GM19099 (cell line): ENCODE data around the gene LPP.

Source experiments
- POLR2A ChIP-seq: IDR thresholded peaks from 3 replicates; pipeline ENCODE4 v1.6.1; 2011; ENCODE audit warnings: low read depth; ENCODE audit not compliant: insufficient read length; ENCODE audit errors: extremely low read depth

LPP gene

DNA sequence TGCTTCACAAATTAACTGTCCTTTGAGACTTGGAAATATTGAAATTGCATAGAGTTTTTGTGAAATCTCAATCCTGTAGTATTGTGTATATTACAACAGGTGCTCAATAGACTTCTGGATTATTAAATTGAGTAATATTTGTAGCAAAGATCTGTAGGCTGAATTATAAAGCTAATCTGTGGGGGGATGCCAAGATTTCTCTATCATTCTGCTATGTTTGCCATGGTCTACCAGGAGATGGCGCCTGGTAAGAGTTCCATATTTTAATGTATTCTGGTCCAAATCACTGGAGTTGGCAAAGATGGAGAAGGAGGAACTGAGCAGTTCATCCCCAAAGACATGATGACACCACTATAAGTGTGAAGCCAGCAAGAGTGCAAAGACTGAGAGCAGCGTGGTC lies 676.9 kb downstream of the LPP start:
- TF ChIP-seq POLR2A: no peak

DNA sequence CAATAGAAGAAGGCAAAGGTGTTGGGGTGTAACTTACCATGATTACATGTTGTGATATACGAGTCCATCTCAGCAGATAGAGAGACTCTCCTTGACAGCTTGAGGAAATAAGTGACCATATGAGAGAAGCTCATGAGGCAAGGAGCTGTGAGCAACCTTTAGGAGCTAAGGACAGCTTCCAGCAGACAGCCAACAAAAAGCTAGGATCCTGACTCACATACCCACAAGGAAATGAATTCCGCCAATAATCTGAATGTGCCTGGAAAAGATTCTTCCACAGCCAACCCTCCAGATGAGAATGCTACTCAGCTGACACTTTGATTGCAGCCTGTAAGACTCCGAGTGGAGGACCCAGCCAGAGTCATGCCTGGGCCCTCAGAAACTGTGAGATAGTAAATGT lies 678.2 kb downstream of the LPP start:
- no peak for TF ChIP-seq POLR2A

DNA sequence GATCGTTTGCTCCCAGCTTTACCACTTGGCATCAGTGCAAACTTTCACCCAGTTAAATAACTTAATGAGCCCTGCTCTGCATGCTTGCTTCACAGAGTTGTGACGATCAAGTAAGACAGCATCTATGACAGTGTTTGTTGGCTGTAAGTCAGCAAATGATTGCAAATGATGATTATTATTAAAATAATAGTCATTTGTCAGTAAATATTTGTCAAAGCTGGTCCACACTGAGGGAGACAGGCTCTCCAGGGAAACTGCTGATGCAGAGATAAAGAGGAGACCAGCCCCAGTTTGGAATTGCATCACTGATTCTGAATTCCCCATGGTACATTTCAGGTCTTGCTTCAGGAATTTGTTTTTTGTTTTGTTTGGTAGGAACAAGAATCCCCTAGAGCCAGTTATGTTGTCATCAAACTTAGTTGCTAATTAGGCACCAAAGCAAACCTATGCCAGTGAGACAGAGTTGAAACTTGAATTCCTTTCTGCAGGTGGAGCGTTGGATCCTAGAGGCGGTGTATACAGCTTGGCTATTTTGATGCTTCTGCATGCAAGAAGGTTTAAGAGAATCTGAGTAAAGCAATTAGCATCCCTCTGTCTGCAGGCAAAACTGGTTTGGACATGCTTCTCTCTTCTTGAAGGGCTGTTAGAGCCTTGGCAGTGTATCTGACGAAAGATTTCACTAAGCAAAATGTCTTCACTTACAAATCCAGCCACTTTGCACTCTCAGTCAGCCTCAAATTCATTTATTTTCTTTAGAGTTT lies 679.2 kb downstream of the LPP start:
- TF ChIP-seq POLR2A: no peak

DNA sequence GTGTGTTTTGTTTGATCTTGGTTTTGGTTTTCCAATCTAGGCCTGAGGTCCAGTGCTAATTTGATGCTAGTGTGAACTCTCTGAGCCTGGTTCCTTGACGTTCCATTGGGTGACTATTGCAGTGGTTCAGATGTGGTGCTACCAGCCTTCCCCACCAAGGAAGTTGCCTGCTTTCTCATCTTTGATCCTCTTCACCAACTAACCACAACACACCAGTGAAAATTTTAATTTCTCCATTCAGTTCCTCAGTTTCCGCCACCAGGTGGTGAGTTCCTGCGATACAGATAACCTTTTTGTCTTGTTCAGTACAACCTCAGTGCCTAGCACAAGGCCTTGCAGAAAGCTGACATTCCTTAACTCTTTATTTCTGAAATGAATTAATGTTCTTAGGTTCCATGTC lies 680.4 kb downstream of the LPP start:
- TF ChIP-seq POLR2A: no peak

DNA sequence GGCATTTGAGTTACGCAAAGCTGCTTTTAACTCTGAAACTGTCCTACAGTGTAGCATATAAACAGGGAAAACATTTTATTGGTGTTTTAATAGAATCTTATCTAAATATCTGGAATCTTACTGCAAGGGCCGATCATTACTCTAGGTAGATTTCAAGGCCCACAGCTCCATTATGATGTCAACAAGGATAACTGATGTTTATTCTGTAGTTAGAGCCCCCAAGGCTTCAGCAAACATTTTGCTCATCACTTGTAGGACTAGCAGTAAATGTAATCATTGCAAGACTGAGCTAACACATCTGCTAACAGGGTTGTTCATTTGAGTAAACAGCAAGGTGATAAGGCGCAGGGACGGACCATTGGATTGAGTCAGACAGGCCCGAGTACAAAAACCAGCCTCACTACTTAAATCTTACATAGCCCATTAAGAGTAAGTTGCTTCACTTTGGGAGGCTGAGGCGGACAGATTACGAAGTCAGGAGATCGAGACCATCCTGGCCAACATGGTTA lies 685.3 kb downstream of the LPP start:
- no peak for TF ChIP-seq POLR2A

DNA sequence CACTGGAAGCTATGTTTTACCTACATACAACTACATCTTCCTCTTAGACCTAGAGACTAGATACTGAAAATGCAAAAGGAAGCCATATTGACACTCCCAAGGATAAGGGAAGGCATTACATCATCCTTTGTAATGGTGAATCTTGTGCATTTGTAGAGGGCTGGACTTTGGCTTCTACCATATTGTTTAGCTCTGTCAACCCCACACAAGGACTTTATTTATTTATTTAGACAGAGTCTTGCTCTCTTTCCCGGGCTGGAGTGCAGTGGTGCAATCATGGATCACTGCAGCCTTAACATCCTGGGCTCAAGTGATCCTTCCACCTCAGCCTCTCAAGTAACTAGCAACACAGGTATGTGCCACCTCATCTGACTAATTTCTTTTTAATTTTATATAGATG lies 686.3 kb downstream of the LPP start:
- TF ChIP-seq POLR2A: no peak

DNA sequence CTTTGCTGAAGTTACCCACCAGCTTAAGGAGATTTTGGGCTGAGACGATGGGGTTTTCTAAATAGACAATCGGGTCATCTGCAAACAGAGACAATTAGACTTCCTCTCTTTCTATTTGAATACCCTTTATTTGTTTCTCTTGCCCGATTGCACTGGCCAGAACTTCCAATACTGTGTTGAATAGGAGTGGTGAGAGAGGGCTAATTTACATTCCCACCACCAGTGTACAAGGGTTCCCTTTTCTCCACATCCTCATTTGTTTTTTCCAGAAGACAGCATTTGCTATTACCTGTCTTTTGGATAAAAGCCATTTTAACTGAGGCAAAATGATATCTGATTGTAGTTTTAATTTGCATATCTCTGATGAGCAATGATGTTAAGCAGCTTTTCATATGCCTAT lies 687.9 kb downstream of the LPP start:
- TF ChIP-seq POLR2A: no peak

DNA sequence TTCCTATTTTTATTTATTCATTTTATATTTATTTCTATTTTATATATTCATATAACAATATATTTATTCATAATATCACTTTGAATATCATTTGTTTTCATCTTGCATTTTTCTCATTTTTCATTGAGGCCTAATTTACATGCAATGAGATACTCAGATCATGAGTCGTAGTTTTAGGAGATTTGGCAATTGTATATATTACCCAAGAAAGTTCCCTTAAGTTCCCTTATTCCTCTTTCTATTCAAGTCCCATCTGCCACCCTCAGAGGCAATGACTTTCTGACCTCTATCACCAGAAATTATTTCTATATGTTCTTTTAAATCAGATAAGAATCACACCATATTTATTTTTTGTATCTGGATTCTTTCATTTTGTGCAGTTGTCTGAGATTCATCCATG lies 688.7 kb downstream of the LPP start:
- no peak for TF ChIP-seq POLR2A

DNA sequence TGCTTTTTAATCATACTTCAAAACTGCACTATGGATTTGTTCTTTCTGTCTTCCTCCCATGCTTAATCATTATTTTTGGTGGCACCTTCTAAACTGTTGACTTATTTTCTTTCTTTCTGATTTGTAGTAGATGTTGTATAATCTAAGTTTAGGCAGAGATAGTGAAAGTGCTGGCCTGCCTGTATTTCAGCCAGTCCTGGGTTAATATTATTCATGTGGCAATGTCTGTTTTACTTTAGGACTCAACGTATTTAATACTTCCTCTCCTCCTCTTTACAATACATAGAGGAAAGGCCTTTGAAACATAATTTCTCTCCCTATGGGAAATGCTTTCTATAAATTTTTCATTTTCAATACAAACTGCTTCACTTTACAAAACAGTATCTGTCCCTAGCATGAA lies 690.1 kb downstream of the LPP start:
- TF ChIP-seq POLR2A: no peak

DNA sequence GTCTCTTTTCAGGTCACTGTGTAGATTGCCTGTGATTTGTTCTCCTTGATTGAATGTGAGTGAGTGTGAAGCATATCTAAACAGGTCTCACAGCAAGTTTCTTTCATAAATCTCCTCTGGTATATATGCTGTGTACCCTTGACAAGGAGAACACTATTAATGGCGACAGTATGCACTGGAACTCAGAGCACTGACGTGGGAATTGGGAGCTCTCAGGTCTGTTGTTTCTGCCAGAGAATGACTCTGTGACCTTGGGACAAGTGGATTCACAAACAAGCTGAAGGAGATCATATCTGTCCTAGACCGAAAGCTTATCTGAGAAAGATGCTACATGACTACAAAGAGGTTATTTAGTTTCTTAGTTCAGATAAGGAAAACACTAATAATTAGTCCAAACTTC lies 691.6 kb downstream of the LPP start:
- no peak for TF ChIP-seq POLR2A

DNA sequence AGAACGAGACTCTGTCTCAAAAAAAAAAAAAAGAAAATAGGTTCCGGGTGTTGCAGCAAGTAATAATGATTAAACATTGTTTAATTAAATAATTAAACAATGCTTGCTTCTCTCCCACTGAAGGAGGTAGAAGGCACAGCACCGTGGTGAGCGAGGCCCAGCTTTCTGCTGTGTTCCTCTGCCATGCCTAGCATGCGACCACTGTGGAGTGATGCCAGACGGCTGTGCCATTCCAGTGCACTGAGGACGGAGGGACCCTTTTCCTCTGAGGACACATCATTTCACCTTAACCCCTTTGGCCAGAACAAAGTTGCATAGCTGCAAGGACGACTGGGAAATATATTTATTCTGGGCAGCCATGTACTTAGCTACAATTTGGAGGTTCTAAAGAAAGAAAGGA lies 695.0 kb downstream of the LPP start:
- no peak for TF ChIP-seq POLR2A

DNA sequence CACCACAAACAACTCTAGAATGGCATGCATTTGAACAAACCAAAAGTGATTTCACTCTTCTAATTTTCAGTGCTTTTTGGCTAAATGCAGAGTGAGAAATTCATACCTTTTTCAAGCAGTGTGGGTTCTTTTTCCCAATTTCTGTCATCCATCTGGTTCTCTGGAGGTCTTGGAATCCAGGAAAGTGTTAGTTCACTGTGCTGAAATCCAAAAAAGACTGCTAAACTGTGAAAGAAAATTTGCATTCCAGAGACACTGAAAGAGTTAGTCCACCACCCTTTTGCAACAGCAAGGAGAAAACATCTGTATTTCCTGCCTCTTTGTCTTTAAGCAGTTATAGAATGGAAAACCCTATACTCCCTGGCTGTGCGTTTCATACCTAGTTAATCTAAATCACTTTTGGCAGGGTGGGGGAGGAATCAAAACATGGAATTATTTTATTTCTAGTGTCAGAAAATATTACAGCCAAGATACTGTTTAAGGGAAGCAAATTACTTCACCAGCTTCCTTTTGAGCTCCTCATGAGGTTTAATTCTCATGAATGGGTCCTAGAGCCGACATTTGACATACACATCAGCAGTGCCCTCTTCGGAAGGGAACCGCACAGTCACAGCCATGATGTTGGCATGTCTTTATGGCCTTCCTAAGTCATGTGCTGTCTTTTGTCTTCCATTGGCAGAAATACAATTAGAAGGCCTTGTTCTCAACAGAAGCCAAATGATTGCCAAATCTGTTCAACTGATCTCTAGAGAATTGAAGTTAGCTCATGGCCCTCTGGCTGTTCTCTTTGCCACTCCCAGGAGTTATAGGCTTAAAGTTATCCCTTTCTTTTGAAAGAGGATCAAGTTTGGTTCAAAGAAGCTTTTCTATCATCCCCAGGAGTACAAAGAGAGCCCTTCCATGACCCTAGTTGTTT lies 700.2 kb downstream of the LPP start:
- TF ChIP-seq POLR2A: no peak

DNA sequence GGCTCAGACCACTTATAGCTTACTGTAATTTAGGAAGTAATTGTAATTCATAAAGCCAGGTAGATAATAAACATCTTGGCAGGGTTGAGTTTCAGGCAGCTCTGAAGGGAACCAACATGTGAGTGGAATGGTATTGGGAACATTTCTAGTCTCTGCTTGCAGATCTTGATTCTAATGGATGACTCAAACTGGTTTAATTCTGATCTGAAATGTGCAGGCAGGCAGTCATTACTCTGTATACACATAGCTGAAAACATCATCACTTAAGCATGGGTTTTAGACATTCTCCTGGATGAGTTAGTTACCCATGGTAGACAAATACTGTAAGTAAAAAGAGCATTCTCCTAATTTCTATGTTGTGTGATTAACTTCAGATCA lies 700.8 kb downstream of the LPP start:
- TF ChIP-seq POLR2A: no peak

DNA sequence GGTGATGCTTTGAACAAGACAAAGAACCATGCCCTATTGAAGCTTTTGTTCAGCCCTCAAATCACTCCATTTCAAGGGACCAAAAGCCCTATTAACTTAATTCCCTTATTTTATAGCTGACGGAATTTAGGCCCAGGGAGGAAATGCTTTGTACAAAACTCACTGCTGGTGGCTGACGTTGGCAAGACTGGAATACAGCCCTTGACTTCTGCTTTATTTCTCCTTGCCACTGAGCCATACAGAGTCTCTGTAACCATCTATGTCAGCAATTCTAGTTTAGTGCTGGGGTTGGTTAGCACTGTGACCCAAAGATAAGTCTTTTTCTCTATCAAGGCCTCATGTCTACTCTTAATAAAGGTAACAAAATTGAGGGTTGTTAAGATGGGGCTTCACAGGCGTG lies 701.7 kb downstream of the LPP start:
- no peak for TF ChIP-seq POLR2A

DNA sequence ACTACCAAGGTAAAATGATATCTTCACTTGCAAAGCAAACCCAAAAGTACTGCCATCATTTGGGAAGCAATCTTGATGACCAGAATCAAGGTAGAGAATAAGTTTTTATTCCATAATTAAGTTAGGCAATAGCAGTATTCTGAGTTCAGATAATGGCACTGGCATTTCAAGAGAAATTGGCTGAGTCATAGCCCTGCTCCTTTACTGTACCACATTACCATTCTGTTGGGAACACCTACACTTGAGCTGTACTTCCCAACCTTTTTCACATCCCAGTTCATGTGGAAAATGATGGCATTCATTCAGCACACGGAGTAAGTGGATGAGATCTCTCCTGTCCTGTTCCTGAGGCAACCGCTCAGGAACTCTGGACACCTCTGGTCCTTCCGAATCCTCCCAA lies 706.2 kb downstream of the LPP start:
- TF ChIP-seq POLR2A: no peak
